HG03571 (cell line): Measurements from ENCODE around the gene VAMP8.
"Not testable (repeated sequence)": the region's sequence is repeated elsewhere in the genome, so short reads cannot be mapped to it uniquely, and the experiment has no call there.

Experiments used
- ATAC-seq: cut with Tn5 transposase; IDR thresholded peaks from one replicate; pipeline ENCODE4 v1.9.1; 2021; ENCODE audit not compliant: unreplicated experiment

The VAMP8 gene

DNA sequence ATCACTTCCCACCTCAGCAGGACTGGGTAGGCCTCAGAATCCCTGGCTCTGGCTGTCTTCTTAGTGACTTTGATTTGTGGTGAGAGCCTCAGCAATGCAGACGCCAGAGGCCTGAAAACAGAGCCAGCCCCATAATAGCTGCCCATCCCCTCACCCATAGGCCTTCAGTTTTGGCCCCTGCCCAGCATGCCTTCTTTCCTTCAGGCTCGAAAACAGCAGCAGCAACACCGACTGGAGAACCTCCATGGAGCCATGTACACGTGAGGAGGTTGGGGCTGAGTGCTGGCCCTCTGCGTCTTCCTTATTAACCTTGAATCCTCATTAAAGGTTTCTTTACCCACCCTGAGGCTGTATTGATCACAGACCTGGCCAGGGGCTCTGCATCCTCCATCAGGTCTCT lies 19.9 kb downstream of the VAMP8 start:
- no peak for ATAC-seq

DNA sequence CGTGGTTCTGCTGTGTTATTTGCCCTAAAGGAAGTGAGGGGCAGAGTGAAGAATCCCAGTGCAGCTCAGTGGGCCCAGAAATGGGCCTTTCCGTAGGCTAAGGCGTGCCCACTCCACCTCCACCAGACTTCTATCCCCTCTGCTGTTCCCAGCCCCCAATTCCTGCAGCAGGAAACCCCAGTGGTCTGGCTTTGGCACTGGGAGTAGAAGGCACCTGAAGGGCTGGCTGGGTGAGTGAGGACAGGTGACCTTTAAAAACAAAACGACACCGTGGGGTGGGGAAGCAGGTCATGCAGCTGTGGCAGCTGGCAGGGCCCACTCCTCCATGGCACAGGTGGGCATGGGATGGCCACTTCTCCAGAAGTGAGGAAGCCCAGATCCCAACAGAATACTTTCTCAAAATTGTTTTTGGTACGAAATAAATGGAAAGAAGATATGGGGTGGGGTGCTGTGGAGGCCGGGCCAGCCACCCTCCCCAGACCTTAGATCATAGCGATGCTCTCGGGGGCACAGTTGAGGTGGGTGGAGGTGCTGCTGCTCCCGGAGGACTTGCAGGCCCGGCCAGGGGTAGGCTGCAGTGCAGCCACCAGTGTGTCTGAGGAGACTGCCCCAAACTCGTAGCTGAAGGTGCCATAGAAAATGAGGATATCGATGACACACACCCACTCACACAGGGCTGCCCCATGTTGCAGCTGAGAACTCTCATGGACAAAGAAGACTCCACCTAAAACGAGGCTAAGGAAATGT lies 21.4 kb downstream of the VAMP8 start:
- ATAC-seq: no peak

DNA sequence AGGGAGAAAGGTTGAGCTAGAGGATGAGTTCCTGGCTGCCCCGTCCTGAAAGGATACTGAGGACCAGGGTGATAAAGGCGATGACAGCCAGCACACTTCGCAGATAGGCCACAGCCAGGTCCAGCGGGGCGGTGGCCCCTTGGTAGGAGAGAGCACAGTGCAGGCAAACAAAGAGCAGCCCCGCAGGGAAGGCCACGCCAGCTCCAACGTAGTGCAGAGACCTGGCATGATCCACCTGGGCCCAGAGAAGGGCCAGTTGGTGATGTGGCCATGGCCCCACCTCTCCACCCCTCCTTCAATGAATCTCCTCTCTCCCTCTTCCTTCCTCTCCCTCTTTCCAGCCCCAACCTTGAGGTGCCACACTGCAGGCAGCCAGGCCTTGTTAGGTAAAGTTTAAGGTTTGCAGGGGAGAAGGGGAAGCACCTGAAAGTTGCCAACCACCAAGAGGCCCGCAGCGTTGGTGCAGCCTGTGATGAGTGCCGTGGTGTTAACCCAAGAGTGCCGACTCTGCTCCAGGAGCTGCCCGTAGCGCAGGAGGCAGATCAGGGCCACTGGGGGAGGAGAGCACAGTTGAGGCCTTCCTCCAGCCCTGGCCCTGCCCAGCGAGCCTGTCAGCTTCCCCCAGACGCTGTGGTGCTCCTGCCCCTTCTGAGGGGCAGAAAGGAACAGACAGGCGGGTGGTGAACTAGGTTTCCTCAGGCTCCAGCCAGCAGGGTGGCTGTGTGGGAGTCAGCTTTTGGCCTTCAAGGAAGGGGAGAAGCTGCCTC lies 22.3 kb downstream of the VAMP8 start:
- no peak for ATAC-seq

GRCh38 chr2:85600235-85600575 lies 22.8 kb downstream of the VAMP8 start:
- no peak for ATAC-seq

GRCh38 chr2:85600951-85601770 lies 23.8 kb downstream of the VAMP8 start:
- no peak for ATAC-seq

DNA sequence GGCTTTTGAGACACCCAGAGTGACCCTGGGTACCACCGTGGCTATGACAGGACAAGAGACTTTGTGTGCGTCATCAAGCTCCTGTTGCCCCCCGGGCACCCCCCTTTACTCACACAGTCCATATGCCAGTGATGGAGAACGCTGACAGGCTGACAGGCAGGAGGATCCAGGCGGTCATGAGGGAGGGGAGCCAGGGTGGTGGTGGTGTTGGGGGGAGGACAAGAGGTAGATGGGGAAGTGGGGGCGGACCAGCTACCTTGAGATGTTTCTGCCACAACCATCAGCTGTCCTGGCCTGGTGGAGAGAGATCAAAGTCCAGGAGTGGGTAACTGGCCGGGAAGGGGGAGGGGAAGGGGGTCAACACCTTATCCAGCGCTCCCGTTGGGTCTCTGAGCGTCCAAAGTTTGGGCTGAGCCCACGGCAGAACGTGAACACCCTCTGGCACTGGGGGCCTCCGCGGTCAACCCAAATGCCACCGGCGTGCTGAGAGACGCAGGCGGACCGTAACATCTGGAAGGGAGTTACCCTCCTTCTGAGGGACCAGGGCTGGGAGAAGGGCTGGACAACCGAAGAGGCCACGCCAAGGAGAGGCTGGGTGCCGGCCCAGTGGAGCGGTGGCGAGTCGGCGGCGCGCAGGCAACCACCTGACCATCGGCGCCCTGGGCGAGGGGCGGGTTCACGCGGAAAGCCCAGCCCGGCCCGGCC lies 24.5 kb downstream of the VAMP8 start:
- ATAC-seq: peak; percentile 36

GRCh38 chr2:85602476-85603234 lies 25.3 kb downstream of the VAMP8 start, which contains the start of gene TMEM150A:
Gene TMEM150A, minus strand, starts transcription at chr2:85602698. Its CDS starts 750 bp downstream, at chr2:85601948.
- ATAC-seq: peak; percentile 93

GRCh38 chr2:85604133-85604444 lies 26.7 kb downstream of the VAMP8 start:
- ATAC-seq: not testable (repeated sequence)

GRCh38 chr2:85604568-85605339 lies 27.4 kb downstream of the VAMP8 start:
- no peak for ATAC-seq

DNA sequence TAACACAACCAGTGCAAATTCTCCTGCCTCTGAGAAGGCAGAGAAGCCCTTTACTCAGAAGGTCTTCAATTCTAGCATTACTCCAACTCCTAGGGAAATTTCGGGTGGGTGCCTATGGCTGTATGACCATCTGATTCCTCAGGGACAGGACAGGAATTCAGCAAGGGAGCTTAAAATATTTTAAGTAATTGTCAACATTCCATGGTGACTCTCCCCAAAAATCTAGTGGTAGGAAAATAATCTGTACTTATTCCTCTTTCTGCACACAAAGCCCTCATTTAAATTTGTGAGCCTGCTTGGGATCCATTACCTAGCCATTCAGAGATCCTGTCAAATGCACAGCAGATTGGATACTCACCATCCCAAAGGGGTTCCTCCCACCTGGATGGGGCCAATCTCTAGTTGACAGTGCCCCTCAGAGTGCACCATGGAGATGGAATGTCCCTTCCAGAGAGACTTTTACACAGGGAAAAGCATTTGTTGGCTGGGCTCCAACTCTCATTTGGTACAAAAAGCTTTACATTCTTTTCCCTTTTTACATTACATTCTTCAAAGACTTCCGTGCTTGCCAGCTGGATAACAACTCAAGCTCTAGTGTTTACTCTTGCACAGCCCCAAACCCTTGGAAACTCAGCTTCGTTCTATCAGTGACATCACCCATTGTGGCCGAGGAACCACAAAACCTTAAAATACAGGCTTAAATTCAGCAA lies 28.2 kb downstream of the VAMP8 start:
- no peak for ATAC-seq

GRCh38 chr2:85606116-85606455 lies 28.7 kb downstream of the VAMP8 start:
- no peak for ATAC-seq

DNA sequence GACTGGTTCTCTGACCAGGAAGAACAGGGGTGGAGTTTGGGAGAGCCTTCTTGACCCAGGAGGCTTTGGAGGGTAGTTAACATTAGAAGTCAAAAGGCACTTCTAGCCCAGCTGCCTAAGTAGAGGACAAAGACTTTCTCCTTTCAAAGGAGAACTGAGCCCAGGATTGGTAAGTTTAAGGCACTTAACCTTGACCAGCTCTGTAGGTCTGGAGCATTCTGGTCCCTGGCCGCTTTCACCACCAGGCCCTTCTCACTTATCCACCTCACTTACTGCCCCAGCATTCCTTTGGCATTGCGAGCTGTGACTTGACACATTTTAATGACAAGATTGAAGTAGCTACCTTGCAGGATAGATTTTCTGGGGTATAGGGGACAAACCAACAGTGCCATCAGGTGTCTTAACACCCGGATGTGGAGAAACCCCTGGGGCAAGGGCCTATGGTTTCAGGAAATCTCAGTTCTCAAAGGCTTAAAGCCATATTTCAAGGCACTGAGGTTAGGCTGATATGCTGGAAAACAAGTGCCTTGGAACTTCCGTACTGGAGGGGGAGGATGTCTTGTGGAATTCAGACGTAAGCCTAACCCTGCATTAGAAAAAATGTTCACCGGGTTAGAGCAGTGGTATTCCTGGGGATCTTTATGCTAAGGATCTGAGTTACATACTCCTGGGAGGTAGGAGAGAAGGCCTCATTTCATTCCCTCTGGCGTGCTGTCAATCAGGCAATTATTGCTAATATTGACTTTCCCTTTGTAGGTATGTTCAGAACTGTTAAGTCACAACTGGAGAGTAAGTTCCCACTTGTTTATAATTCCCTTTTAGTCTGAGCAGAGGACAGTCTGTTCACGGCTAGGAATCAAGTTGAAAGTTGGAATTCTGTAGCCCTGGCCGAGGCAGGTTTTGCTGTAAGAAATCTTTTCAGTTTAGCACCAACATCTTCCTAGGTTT lies 30.2 kb downstream of the VAMP8 start:
- no peak for ATAC-seq

GRCh38 chr2:85611217-85611704 lies 33.9 kb downstream of the VAMP8 start:
- no peak for ATAC-seq

GRCh38 chr2:85611705-85612587 lies 34.6 kb downstream of the VAMP8 start, which contains the start of gene C2orf68:
Gene C2orf68, minus strand, starts transcription at chr2:85612066. Its CDS starts 82 bp downstream, at chr2:85611984.
- peak; percentile 69 for ATAC-seq

DNA sequence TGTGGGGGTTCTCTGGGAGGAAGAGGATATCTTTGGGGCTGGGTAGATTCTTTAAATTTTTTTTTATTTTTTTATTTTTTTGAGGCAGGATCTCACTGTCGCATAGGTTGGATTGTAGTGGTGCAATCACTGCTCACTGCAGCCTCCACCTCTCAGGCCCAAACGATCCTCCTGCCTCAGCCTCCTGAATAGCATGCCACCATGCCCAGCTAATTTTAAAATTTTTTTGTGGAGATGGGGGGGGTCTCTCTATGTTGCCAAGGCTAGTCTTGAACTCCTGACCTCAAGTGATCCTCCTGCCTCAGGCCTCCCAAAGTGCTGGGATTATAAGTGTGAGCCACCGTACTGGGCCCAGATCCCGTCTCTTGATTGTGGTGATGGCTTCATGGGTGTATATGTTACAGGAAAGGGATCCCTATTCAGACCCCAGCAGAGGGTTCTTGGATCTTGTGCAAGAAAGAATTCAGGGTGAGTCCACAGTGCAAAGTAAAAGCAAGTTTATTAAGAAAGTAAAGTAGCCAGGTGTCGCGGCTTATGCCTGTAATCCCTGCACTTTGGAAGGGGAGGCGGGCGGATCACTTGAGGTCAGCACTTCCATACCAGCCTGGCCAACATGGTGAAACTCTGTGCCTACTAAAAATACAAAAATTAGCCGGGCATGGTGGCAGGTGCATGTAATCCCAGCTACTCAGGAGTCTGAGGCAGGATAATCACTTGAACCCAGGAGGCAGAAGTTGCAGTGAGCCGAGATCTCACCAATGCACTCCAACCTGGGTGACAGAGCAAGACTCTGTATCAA lies 36.5 kb downstream of the VAMP8 start:
- ATAC-seq: no peak

- not testable (repeated sequence) for ATAC-seq
These were observed 37.4 kb downstream of the VAMP8 start for GRCh38 chr2:85614757-85615156.
